ENCODE results near the gene KCNK3. TPM values are rescaled to one million over a fixed set of nuclear protein-coding genes. Genes with fewer than 3 reads are reported as not detected.

KCNK3 gene
- total and polyA plus RNA-seq, 2 of the 13 experiments (the other 11 are each of a cell fraction or from before 2014, with no cell fraction given), result not detected

- TF ChIP-seq, protein P1, sequence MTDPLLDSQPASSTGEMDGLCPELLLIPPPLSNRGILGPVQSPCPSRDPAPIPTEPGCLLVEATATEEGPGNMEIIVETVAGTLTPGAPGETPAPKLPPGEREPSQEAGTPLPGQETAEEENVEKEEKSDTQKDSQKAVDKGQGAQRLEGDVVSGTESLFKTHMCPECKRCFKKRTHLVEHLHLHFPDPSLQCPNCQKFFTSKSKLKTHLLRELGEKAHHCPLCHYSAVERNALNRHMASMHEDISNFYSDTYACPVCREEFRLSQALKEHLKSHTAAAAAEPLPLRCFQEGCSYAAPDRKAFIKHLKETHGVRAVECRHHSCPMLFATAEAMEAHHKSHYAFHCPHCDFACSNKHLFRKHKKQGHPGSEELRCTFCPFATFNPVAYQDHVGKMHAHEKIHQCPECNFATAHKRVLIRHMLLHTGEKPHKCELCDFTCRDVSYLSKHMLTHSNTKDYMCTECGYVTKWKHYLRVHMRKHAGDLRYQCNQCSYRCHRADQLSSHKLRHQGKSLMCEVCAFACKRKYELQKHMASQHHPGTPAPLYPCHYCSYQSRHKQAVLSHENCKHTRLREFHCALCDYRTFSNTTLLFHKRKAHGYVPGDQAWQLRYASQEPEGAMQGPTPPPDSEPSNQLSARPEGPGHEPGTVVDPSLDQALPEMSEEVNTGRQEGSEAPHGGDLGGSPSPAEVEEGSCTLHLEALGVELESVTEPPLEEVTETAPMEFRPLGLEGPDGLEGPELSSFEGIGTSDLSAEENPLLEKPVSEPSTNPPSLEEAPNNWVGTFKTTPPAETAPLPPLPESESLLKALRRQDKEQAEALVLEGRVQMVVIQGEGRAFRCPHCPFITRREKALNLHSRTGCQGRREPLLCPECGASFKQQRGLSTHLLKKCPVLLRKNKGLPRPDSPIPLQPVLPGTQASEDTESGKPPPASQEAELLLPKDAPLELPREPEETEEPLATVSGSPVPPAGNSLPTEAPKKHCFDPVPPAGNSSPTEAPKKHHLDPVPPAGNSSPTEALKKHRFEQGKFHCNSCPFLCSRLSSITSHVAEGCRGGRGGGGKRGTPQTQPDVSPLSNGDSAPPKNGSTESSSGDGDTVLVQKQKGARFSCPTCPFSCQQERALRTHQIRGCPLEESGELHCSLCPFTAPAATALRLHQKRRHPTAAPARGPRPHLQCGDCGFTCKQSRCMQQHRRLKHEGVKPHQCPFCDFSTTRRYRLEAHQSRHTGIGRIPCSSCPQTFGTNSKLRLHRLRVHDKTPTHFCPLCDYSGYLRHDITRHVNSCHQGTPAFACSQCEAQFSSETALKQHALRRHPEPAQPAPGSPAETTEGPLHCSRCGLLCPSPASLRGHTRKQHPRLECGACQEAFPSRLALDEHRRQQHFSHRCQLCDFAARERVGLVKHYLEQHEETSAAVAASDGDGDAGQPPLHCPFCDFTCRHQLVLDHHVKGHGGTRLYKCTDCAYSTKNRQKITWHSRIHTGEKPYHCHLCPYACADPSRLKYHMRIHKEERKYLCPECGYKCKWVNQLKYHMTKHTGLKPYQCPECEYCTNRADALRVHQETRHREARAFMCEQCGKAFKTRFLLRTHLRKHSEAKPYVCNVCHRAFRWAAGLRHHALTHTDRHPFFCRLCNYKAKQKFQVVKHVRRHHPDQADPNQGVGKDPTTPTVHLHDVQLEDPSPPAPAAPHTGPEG (CRISPR knock-in tag; IDR thresholded peaks at IDR 0.05), result no peak
- peak; percentile 45; the same call in 1 of the 2 replicates for TF ChIP-seq NCOA2 (CRISPR knock-in tag; IDR thresholded peaks at IDR 0.05)
- no peak for TF ChIP-seq ZNF350 (CRISPR knock-in tag; IDR thresholded peaks at IDR 0.05; ENCODE audit: borderline replicate concordance, low read depth)
- no peak for TF ChIP-seq RFXANK (CRISPR knock-in tag; IDR thresholded peaks at IDR 0.05)
- TF ChIP-seq TP53 (CRISPR knock-in tag; conservative IDR thresholded peaks at IDR 0.05), result no peak
- no peak for TF ChIP-seq NCOA5 (CRISPR knock-in tag; IDR thresholded peaks at IDR 0.05)
- TF ChIP-seq ZNF550 (CRISPR knock-in tag; IDR thresholded peaks at IDR 0.05; ENCODE audit: borderline replicate concordance), result no peak
- TF ChIP-seq MZF1 (CRISPR knock-in tag; IDR thresholded peaks at IDR 0.05; ENCODE audit: borderline replicate concordance), result no peak
- no peak for TF ChIP-seq CCDC6 (CRISPR knock-in tag; IDR thresholded peaks at IDR 0.05)
- no peak for TF ChIP-seq SETDB1 (CRISPR knock-in tag; IDR thresholded peaks at IDR 0.05; ENCODE audit: borderline replicate concordance)
- no peak for TF ChIP-seq GLI4 (CRISPR knock-in tag; IDR thresholded peaks at IDR 0.05; ENCODE audit: borderline replicate concordance)
- TF ChIP-seq TBP (CRISPR knock-in tag; IDR thresholded peaks at IDR 0.05), result no peak
- TF ChIP-seq, protein P2, sequence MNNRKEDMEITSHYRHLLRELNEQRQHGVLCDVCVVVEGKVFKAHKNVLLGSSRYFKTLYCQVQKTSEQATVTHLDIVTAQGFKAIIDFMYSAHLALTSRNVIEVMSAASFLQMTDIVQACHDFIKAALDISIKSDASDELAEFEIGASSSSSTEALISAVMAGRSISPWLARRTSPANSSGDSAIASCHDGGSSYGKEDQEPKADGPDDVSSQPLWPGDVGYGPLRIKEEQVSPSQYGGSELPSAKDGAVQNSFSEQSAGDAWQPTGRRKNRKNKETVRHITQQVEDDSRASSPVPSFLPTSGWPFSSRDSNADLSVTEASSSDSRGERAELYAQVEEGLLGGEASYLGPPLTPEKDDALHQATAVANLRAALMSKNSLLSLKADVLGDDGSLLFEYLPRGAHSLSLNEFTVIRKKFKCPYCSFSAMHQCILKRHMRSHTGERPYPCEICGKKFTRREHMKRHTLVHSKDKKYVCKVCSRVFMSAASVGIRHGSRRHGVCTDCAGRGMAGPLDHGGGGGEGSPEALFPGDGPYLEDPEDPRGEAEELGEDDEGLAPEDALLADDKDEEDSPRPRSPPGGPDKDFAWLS (CRISPR knock-in tag; IDR thresholded peaks at IDR 0.05; ENCODE audit: borderline replicate concordance), result no peak
- TF ChIP-seq, protein P3, sequence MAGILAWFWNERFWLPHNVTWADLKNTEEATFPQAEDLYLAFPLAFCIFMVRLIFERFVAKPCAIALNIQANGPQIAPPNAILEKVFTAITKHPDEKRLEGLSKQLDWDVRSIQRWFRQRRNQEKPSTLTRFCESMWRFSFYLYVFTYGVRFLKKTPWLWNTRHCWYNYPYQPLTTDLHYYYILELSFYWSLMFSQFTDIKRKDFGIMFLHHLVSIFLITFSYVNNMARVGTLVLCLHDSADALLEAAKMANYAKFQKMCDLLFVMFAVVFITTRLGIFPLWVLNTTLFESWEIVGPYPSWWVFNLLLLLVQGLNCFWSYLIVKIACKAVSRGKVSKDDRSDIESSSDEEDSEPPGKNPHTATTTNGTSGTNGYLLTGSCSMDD (CRISPR knock-in tag; IDR thresholded peaks at IDR 0.05), result no peak
- no peak for TF ChIP-seq SMAD1 (CRISPR knock-in tag; IDR thresholded peaks at IDR 0.05; ENCODE audit: borderline replicate concordance, low read depth)
- peak; percentile 55; the same call in 1 of the 2 replicates for TF ChIP-seq SPEN (CRISPR knock-in tag; IDR thresholded peaks at IDR 0.05; ENCODE audit: low read depth)
- no peak for TF ChIP-seq ATRX (CRISPR knock-in tag; IDR thresholded peaks at IDR 0.05; ENCODE audit: borderline replicate concordance)
Observed at GRCh38 chr2:26772064-26773001, 79.8 kb downstream of the KCNK3 start (continued).

All from HepG2 (cell line).